Measurements from ENCODE around the gene ZYG11A.
A peak's percentile ranks its signal among the peaks of the same experiment; 100 is the strongest.
"Not testable (repeated sequence)": the region's sequence is repeated elsewhere in the genome, so short reads cannot be mapped to it uniquely, and the experiment has no call there.

ZYG11A gene

GRCh38 chr1:52842643-52843310 lies at the start of gene ZYG11A:
Gene ZYG11A (plus strand): TSS chr1:52842760. CDS start chr1:52842884, 124 bp downstream.
- DNase-seq = peak; percentile 58

GRCh38 chr1:52793717-52794116 lies 48.8 kb upstream of the ZYG11A start:
- DNase-seq = not testable (repeated sequence)

- no peak for DNase-seq
These were observed 47.1 kb upstream of the ZYG11A start for GRCh38 chr1:52795464-52795863.

- no peak for DNase-seq
These were observed 44.2 kb upstream of the ZYG11A start for GRCh38 chr1:52798331-52798730.

- DNase-seq = no peak
These were observed 41.5 kb upstream of the ZYG11A start for GRCh38 chr1:52801011-52801410.

- not testable (repeated sequence) for DNase-seq
These were observed 38.5 kb upstream of the ZYG11A start for GRCh38 chr1:52804083-52804482.

- DNase-seq = no peak
These were observed 28.1 kb upstream of the ZYG11A start for GRCh38 chr1:52814465-52814864.

- not testable (repeated sequence) for DNase-seq
These were observed 21.7 kb upstream of the ZYG11A start for GRCh38 chr1:52820830-52821229.

- no peak for DNase-seq
These were observed 16.7 kb upstream of the ZYG11A start for GRCh38 chr1:52825868-52826267.

- no peak for DNase-seq
These were observed 7.8 kb upstream of the ZYG11A start for GRCh38 chr1:52834798-52835197.

GRCh38 chr1:52836035-52836434 lies 6.5 kb upstream of the ZYG11A start:
- no peak for DNase-seq

GRCh38 chr1:52839175-52839574 lies 3.4 kb upstream of the ZYG11A start:
- not testable (repeated sequence) for DNase-seq

- not testable (repeated sequence) for DNase-seq
These were observed 2.6 kb downstream of the ZYG11A start for GRCh38 chr1:52845119-52845518.

- no peak for DNase-seq
These were observed 5.9 kb downstream of the ZYG11A start for GRCh38 chr1:52848423-52848822.

- no peak for DNase-seq
These were observed 8.4 kb downstream of the ZYG11A start for GRCh38 chr1:52850951-52851350.

- DNase-seq = no peak
These were observed 10.3 kb downstream of the ZYG11A start for GRCh38 chr1:52852854-52853253.

- DNase-seq = no peak
These were observed 13.0 kb downstream of the ZYG11A start for GRCh38 chr1:52855584-52855983.

- no peak for DNase-seq
These were observed 13.5 kb downstream of the ZYG11A start for GRCh38 chr1:52856026-52856425.

GRCh38 chr1:52857443-52857842 lies 14.9 kb downstream of the ZYG11A start:
- DNase-seq = no peak

GRCh38 chr1:52862666-52863458 lies 20.3 kb downstream of the ZYG11A start:
- no peak for DNase-seq

GRCh38 chr1:52867087-52867863 lies 24.7 kb downstream of the ZYG11A start:
- DNase-seq = no peak

- DNase-seq = not testable (repeated sequence)
These were observed 27.2 kb downstream of the ZYG11A start for GRCh38 chr1:52869727-52870126.

GRCh38 chr1:52876843-52877242 lies 34.3 kb downstream of the ZYG11A start:
- no peak for DNase-seq

- DNase-seq = no peak
These were observed 35.0 kb downstream of the ZYG11A start for GRCh38 chr1:52877554-52877953.

Measured in activated gamma-delta T cell treated with Interleukin-2 at 50 U/mL for 16 hours (primary cell).